Natural killer cell treated with Interleukin-12 subunit alpha and Interleukin-12 subunit beta and Interleukin-15 and Interleukin-18, amount 100 ng/mL, for 72 hours (primary cell): ENCODE data around the gene RNF135. TPM values are rescaled to one million over a fixed set of nuclear protein-coding genes. Genes with fewer than 3 reads are reported as not detected.
A peak's percentile ranks its signal among the peaks of the same experiment; 100 is the strongest.
"Not testable (repeated sequence)": the region's sequence is repeated elsewhere in the genome, so short reads cannot be mapped to it uniquely, and the experiment has no call there.

ENCODE experiments used
- ATAC-seq, 2 donors: fragments of 150-1000 bp; cut with Tn5 transposase in 1 of 2; sonication (Bioruptor Pico), chemical (Tn5 transposase) in 1 of 2; 2 replicates each; pipeline ENCODE4 v1.10.0; 2021
- DNase-seq: peaks from one replicate; pipeline ENCODE4 v3.0.0; 2022; ENCODE audit warnings: low spot score
- H3K27ac Mint-ChIP-seq, 2 donors: 1 replicate in 1 of 2; 2 replicates in 1 of 2; pipeline ENCODE4 v1.8.0; 2022; ENCODE audit warnings: mixed read lengths in 2 of 2, mild to moderate bottlenecking in 1 of 2, moderate library complexity in 1 of 2
- H3K27me3 Mint-ChIP-seq, 2 donors: 1 replicate in 1 of 2; 2 replicates in 1 of 2; pipeline ENCODE4 v1.8.0; 2022; ENCODE audit warnings: mixed read lengths in 2 of 2
- H3K36me3 Mint-ChIP-seq: one replicate; pipeline ENCODE4 v1.8.0; 2022; ENCODE audit warnings: mixed read lengths
- H3K4me1 Mint-ChIP-seq, 2 donors: 1 replicate in 1 of 2; 2 replicates in 1 of 2; pipeline ENCODE4 v1.8.0; 2022; ENCODE audit warnings: low read depth in 2 of 2, mixed read lengths in 2 of 2, mild to moderate bottlenecking in 1 of 2
- H3K4me3 Mint-ChIP-seq: one replicate; pipeline ENCODE4 v1.8.0; 2022; ENCODE audit warnings: mixed read lengths
- H3K9me3 Mint-ChIP-seq: 2 replicates; pipeline ENCODE4 v1.8.0; 2022; ENCODE audit warnings: mixed read lengths
- total RNA-seq, 2 donors: library from RNA; stranded (reverse); gene quantifications; one replicate each; pipeline ENCODE4 v1.2.3, GENCODE V29; 2022

RNF135 gene
- total RNA-seq, 2 donors from 2014 or later, result 6.4 to 8.7 TPM

GRCh38 chr17:30965686-30966085, 5.2 kb upstream of the RNF135 start:
- peaks cover 11 to 27% of the 10 kb centered on the region in 2 donors for H3K4me1 Mint-ChIP-seq
- no peak overlapping the region for H3K27ac Mint-ChIP-seq
- no peaks in the 10 kb centered on the region for H3K9me3 Mint-ChIP-seq

GRCh38 chr17:30967911-30968310, 2.9 kb upstream of the RNF135 start:
- Mint-ChIP-seq H3K27ac (peak overlapping the region; percentile 74 to 80), H3K4me3 (peak overlapping the region; percentile 79), H3K4me1 (peaks cover 21 to 33% of the 10 kb centered on the region in 2 donors)
- not testable (repeated sequence) for H3K27me3 Mint-ChIP-seq, H3K9me3 Mint-ChIP-seq, ATAC-seq, DNase-seq, H3K36me3 Mint-ChIP-seq

More at GRCh38 chr17:30965686-30966085, 5.2 kb upstream of the RNF135 start:
- no peaks in the 10 kb centered on the region for H3K27me3 Mint-ChIP-seq
- DNase-seq (no peak), ATAC-seq (no peak)
- H3K36me3 Mint-ChIP-seq, result no peaks in the 10 kb centered on the region
- H3K4me3 Mint-ChIP-seq, result no peak overlapping the region

GRCh38 chr17:30969989-30970830, 629 bp upstream of the RNF135 start:
- ATAC-seq, result peak in 1 of 2 donors; percentile 8
- Mint-ChIP-seq H3K27me3 (no peaks in the 10 kb centered on the region), H3K27ac (peak overlapping the region; percentile 80 to 89), H3K4me1 (peaks cover 30 to 38% of the 10 kb centered on the region in 2 donors), H3K4me3 (peak overlapping the region; percentile 97), H3K9me3 (no peaks in the 10 kb centered on the region), H3K36me3 (peaks cover 6% of the 10 kb centered on the region)
- DNase-seq, result no peak

- peaks cover 31 to 34% of the 10 kb centered on the region in 2 donors for H3K4me1 Mint-ChIP-seq
- peak overlapping the region; percentile 57 to 60 for H3K27ac Mint-ChIP-seq
- no peaks in the 10 kb centered on the region for H3K9me3 Mint-ChIP-seq
- H3K27me3 Mint-ChIP-seq, result no peaks in the 10 kb centered on the region
- H3K4me3 Mint-ChIP-seq, result peak overlapping the region; percentile 62
- peaks cover 6% of the 10 kb centered on the region for H3K36me3 Mint-ChIP-seq
- no peak for DNase-seq
- peak in 1 of 2 donors; percentile 39 for ATAC-seq
Measured at GRCh38 chr17:30975042-30975820, 4.4 kb downstream of the RNF135 start.

- H3K9me3 Mint-ChIP-seq, H3K4me3 Mint-ChIP-seq, H3K27ac Mint-ChIP-seq, DNase-seq, H3K36me3 Mint-ChIP-seq, ATAC-seq, H3K27me3 Mint-ChIP-seq: not testable (repeated sequence)
- H3K4me1 Mint-ChIP-seq, result peaks cover 15 to 19% of the 10 kb centered on the region in 2 donors
Measured at GRCh38 chr17:30979919-30980318, 9.1 kb downstream of the RNF135 start.

- ATAC-seq (peak in 1 of 2 donors; percentile 32), DNase-seq (no peak)
- no peak overlapping the region for H3K4me3 Mint-ChIP-seq
- H3K27me3 Mint-ChIP-seq, result no peaks in the 10 kb centered on the region
- H3K9me3 Mint-ChIP-seq, result no peaks in the 10 kb centered on the region
- H3K36me3 Mint-ChIP-seq, result peaks cover 10% of the 10 kb centered on the region
- no peak overlapping the region for H3K27ac Mint-ChIP-seq
- H3K4me1 Mint-ChIP-seq, result peaks cover 5 to 9% of the 10 kb centered on the region in 2 donors
Measured at GRCh38 chr17:30981531-30982519, 11.0 kb downstream of the RNF135 start.

- peaks cover 13% of the 10 kb centered on the region for H3K36me3 Mint-ChIP-seq
- H3K27ac Mint-ChIP-seq, result no peak overlapping the region
- H3K27me3 Mint-ChIP-seq, result no peaks in the 10 kb centered on the region
- no peak overlapping the region for H3K4me3 Mint-ChIP-seq
- DNase-seq, result no peak
- no peak for ATAC-seq
- no peaks in the 10 kb centered on the region for H3K9me3 Mint-ChIP-seq
- H3K4me1 Mint-ChIP-seq, result peaks cover 3 to 5% of the 10 kb centered on the region in 2 donors
Measured at GRCh38 chr17:30982855-30983254, 12.0 kb downstream of the RNF135 start.

- ATAC-seq, result no peak
- H3K36me3 Mint-ChIP-seq, result peaks cover 10% of the 10 kb centered on the region
- H3K4me3 Mint-ChIP-seq, result no peak overlapping the region
- no peaks in the 10 kb centered on the region for H3K27me3 Mint-ChIP-seq
- no peaks in the 10 kb centered on the region for H3K4me1 Mint-ChIP-seq
- DNase-seq, result no peak
- no peaks in the 10 kb centered on the region for H3K9me3 Mint-ChIP-seq
- no peak overlapping the region for H3K27ac Mint-ChIP-seq
Measured at GRCh38 chr17:30990458-30990857, 19.6 kb downstream of the RNF135 start.

- no peak for DNase-seq
- ATAC-seq, result no peak
- Mint-ChIP-seq H3K4me3 (no peak overlapping the region), H3K9me3 (no peaks in the 10 kb centered on the region), H3K4me1 (no peaks in the 10 kb centered on the region), H3K36me3 (peaks cover 6% of the 10 kb centered on the region), H3K27ac (no peak overlapping the region), H3K27me3 (no peaks in the 10 kb centered on the region)
Measured at GRCh38 chr17:30992551-30992950, 21.7 kb downstream of the RNF135 start.

GRCh38 chr17:30995347-30995746, 24.5 kb downstream of the RNF135 start:
- Mint-ChIP-seq H3K36me3 (peaks cover 4% of the 10 kb centered on the region), H3K4me3 (no peak overlapping the region), H3K4me1 (no peaks in the 10 kb centered on the region), H3K9me3 (no peaks in the 10 kb centered on the region), H3K27me3 (no peaks in the 10 kb centered on the region), H3K27ac (no peak overlapping the region)
- ATAC-seq, result no peak
- no peak for DNase-seq

- peaks cover 4% of the 10 kb centered on the region for H3K36me3 Mint-ChIP-seq
Measured at GRCh38 chr17:30996486-30996885, 25.6 kb downstream of the RNF135 start.

GRCh38 chr17:30997270-30997669, 26.4 kb downstream of the RNF135 start:
- Mint-ChIP-seq H3K4me3 (no peak overlapping the region), H3K9me3 (no peaks in the 10 kb centered on the region), H3K27ac (no peak overlapping the region), H3K27me3 (no peaks in the 10 kb centered on the region), H3K36me3 (peaks cover 4% of the 10 kb centered on the region), H3K4me1 (no peaks in the 10 kb centered on the region)
- DNase-seq (no peak), ATAC-seq (no peak)

More at GRCh38 chr17:30996486-30996885, 25.6 kb downstream of the RNF135 start:
- no peak overlapping the region for H3K27ac Mint-ChIP-seq
- DNase-seq (no peak), ATAC-seq (no peak)
- H3K9me3 Mint-ChIP-seq, result no peaks in the 10 kb centered on the region
- no peaks in the 10 kb centered on the region for H3K4me1 Mint-ChIP-seq
- no peaks in the 10 kb centered on the region for H3K27me3 Mint-ChIP-seq
- no peak overlapping the region for H3K4me3 Mint-ChIP-seq

- Mint-ChIP-seq H3K36me3 (peaks cover 4% of the 10 kb centered on the region), H3K4me3 (no peak overlapping the region), H3K27me3 (no peaks in the 10 kb centered on the region), H3K4me1 (no peaks in the 10 kb centered on the region), H3K9me3 (no peaks in the 10 kb centered on the region), H3K27ac (no peak overlapping the region)
- DNase-seq (no peak), ATAC-seq (no peak)
Measured at GRCh38 chr17:30997842-30998241, 27.0 kb downstream of the RNF135 start.
